ENCODE data around the gene SLC25A25.

SLC25A25 gene

DNA sequence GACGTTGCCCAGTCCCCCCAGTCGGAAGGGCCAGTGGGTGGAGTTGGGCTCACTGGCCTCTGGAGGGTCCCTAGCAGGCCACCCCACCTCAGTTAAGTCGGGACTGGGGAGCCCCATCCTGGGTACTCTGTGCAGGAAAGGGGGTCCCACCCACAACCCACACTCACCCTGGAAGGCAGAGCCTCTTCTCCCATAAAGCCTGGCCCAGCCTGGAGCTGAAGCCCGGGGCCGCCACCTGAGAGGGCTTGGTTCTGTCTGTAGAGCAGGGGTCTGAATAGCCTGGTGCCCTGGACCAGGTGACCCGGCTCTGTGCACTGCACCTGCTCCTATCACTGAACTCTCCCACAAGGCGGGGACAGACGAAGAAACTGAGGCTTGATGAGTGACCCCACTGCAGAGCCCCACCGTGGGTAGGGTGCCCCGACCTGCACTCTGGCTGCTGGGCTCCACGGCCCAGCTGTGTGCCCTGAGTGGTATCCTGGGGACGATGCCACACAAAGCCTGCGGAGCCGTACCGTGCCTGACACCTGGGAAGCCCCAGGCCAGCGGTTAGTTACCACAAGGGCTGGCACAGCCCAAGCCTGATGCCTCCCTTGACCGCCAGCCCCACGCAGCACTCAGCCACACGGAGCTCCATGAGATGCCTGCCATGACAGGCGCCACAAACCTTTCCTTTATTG, 52.2 kb downstream of the SLC25A25 start:
- H3K36me3 ChIP-seq (replicated peaks in 1 of 2; ENCODE audit: control insufficient read depth in 2 of 2, insufficient read depth in 2 of 2, low read length in 2 of 2), result peaks cover 22 to 40% of the 10 kb centered on the region in 2 donors
- no peak overlapping the region for H2BK12ac ChIP-seq (ENCODE audit: low read length)
- no peak for DNase-seq (ENCODE audit: low spot score)
- H3K4me1 ChIP-seq (ENCODE audit: control insufficient read depth in 2 of 2, insufficient read depth in 1 of 2, low read depth in 1 of 2, low read length in 2 of 2), result peaks cover 4 to 7% of the 10 kb centered on the region in 2 donors
- no peak overlapping the region for H4K8ac ChIP-seq (ENCODE audit: low read depth, low read length)
- H3K4me3 ChIP-seq (ENCODE audit: low read length in 2 of 2), result no peak overlapping the region
- no peak overlapping the region for H3K9ac ChIP-seq (ENCODE audit: low read depth, low read length, poor library complexity)
- no peaks in the 10 kb centered on the region for H3K9me3 ChIP-seq (replicated peaks in 1 of 2; ENCODE audit: control insufficient read depth in 2 of 2, insufficient read depth in 1 of 2, low read depth in 1 of 2, low read length in 2 of 2)
- H2AFZ ChIP-seq (ENCODE audit: low read length), result no peak overlapping the region
- no CpG with 5 or more reads among the region's 20 CpGs for WGBS, 2 donors (ENCODE audit: extremely low coverage in 2 of 2, insufficient read length in 2 of 2, insufficient replicate concordance in 1 of 2)
- no peak overlapping the region for H3K4ac ChIP-seq (ENCODE audit: low read length)
- no peak overlapping the region for H4K91ac ChIP-seq (ENCODE audit: low read depth, low read length, poor library complexity)
- H3K79me1 ChIP-seq (ENCODE audit: low read depth, low read length), result peaks cover 7% of the 10 kb centered on the region
- H2AK5ac ChIP-seq (ENCODE audit: low read depth, low read length), result no peak overlapping the region
- H3K27ac ChIP-seq (replicated peaks; ENCODE audit: low read length), result no peak overlapping the region
- H3K27me3 ChIP-seq (ENCODE audit: control insufficient read depth in 3 of 3, insufficient read depth in 3 of 3, low read depth in 1 of 3, low read length in 3 of 3), result no peaks in the 10 kb centered on the region
- H3K23ac ChIP-seq (ENCODE audit: low read depth, low read length, poor library complexity), result no peak overlapping the region
- no peak overlapping the region for H3K14ac ChIP-seq (ENCODE audit: low read length)
- no peak overlapping the region for H3K18ac ChIP-seq (ENCODE audit: low read length)
- no peak overlapping the region for H2BK15ac ChIP-seq (ENCODE audit: low read length)
- H2BK120ac ChIP-seq (ENCODE audit: low read depth, low read length), result no peak overlapping the region
- no peak overlapping the region for H3K4me2 ChIP-seq (ENCODE audit: insufficient read depth, low read length, poor library complexity, severe bottlenecking)
- H2BK5ac ChIP-seq (ENCODE audit: low read length), result no peak overlapping the region

DNA sequence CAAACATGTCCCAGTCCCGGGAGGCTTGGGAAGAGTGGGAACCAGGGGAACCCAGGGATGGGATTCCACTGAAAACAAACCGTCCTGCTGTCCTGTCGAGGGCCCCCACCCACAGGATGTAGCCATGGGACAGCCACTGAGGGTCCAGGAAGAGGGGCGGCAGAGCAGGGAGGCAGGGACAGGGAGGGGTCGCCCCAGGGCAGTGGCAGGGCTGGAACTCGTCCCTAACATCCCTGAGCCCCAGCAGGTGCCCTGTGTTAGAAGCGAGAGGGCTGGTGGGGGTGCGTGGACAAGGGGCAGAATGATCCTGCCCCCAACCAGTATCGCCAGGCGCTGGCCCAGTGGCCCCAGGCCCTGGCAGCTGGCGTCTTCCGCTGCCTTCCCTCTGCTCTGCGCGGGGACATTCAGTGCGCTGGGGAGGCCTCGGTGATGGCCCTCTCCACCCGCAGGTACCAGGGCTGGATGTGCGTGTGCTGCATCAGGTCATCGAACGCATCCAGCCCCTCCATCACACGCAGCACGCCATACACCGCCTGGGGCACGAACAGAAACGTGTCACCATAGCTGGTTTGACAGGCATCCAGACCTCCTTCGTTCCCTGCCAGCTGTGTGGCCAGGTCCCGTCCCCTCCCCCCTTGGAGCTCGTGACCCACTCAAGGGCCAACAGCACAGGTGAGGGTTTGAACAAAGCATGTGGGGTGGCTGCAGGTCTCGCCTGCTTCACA, 52.9 kb downstream of the SLC25A25 start:
- Histone ChIP-seq H2AK5ac (ENCODE audit: low read depth, low read length) (no peak overlapping the region), H3K9ac (ENCODE audit: low read depth, low read length, poor library complexity) (peak overlapping the region; percentile 50), H3K4me3 (ENCODE audit: low read length in 2 of 2) (peak overlapping the region in 1 of 2 donors; percentile 24), H3K9me3 (replicated peaks in 1 of 2; ENCODE audit: control insufficient read depth in 2 of 2, insufficient read depth in 1 of 2, low read depth in 1 of 2, low read length in 2 of 2) (no peaks in the 10 kb centered on the region), H3K4me2 (ENCODE audit: insufficient read depth, low read length, poor library complexity, severe bottlenecking) (no peak overlapping the region), H3K14ac (ENCODE audit: low read length) (peak overlapping the region; percentile 56), H2BK120ac (ENCODE audit: low read depth, low read length) (no peak overlapping the region), H2AFZ (ENCODE audit: low read length) (no peak overlapping the region), H3K27me3 (ENCODE audit: control insufficient read depth in 3 of 3, insufficient read depth in 3 of 3, low read depth in 1 of 3, low read length in 3 of 3) (no peaks in the 10 kb centered on the region), H4K91ac (ENCODE audit: low read depth, low read length, poor library complexity) (no peak overlapping the region), H3K36me3 (replicated peaks in 1 of 2; ENCODE audit: control insufficient read depth in 2 of 2, insufficient read depth in 2 of 2, low read length in 2 of 2) (peaks cover 22 to 47% of the 10 kb centered on the region in 2 donors), H3K4me1 (ENCODE audit: control insufficient read depth in 2 of 2, insufficient read depth in 1 of 2, low read depth in 1 of 2, low read length in 2 of 2) (peaks cover 4 to 9% of the 10 kb centered on the region in 2 donors), H3K27ac (replicated peaks; ENCODE audit: low read length) (no peak overlapping the region), H3K23ac (ENCODE audit: low read depth, low read length, poor library complexity) (no peak overlapping the region), H2BK12ac (ENCODE audit: low read length) (no peak overlapping the region), H2BK5ac (ENCODE audit: low read length) (no peak overlapping the region), H4K8ac (ENCODE audit: low read depth, low read length) (no peak overlapping the region), H2BK15ac (ENCODE audit: low read length) (no peak overlapping the region), H3K79me1 (ENCODE audit: low read depth, low read length) (peaks cover 7% of the 10 kb centered on the region), H3K18ac (ENCODE audit: low read length) (no peak overlapping the region), H3K4ac (ENCODE audit: low read length) (no peak overlapping the region)
- no peak for DNase-seq (ENCODE audit: low spot score)
- WGBS, 2 donors (ENCODE audit: extremely low coverage in 2 of 2, insufficient read length in 2 of 2, insufficient replicate concordance in 1 of 2), result no CpG with 5 or more reads among the region's 29 CpGs

DNA sequence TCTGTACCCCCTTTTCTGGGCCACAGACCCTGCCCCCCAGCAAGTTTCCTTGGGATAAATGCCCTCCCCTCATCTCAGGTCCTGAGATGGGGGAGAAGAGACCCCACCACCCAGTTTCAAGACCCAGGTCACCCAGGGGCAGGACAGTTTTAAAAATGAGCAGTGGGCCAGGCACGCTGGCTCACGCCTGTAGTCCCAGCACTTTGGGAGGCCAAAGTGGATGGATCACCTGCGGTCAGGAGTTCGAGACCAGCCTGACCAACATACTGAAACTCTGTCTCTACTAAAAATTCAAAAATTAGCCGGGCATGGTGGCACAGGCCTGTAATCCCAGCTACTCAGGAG, 53.4 kb downstream of the SLC25A25 start:
- Histone ChIP-seq H3K4ac (ENCODE audit: low read length) (no peak overlapping the region), H2BK15ac (ENCODE audit: low read length) (no peak overlapping the region), H3K4me3 (ENCODE audit: low read length in 2 of 2) (no peak overlapping the region), H3K4me2 (ENCODE audit: insufficient read depth, low read length, poor library complexity, severe bottlenecking) (no peak overlapping the region), H3K36me3 (replicated peaks in 1 of 2; ENCODE audit: control insufficient read depth in 2 of 2, insufficient read depth in 2 of 2, low read length in 2 of 2) (peaks cover 22 to 47% of the 10 kb centered on the region in 2 donors), H4K8ac (ENCODE audit: low read depth, low read length) (no peak overlapping the region), H2BK12ac (ENCODE audit: low read length) (no peak overlapping the region), H3K27ac (replicated peaks; ENCODE audit: low read length) (no peak overlapping the region), H3K4me1 (ENCODE audit: control insufficient read depth in 2 of 2, insufficient read depth in 1 of 2, low read depth in 1 of 2, low read length in 2 of 2) (peaks cover 4 to 13% of the 10 kb centered on the region in 2 donors), H3K27me3 (ENCODE audit: control insufficient read depth in 3 of 3, insufficient read depth in 3 of 3, low read depth in 1 of 3, low read length in 3 of 3) (no peaks in the 10 kb centered on the region), H3K9me3 (replicated peaks in 1 of 2; ENCODE audit: control insufficient read depth in 2 of 2, insufficient read depth in 1 of 2, low read depth in 1 of 2, low read length in 2 of 2) (no peaks in the 10 kb centered on the region), H2BK120ac (ENCODE audit: low read depth, low read length) (no peak overlapping the region), H4K91ac (ENCODE audit: low read depth, low read length, poor library complexity) (no peak overlapping the region), H3K18ac (ENCODE audit: low read length) (no peak overlapping the region), H2AFZ (ENCODE audit: low read length) (no peak overlapping the region), H3K79me1 (ENCODE audit: low read depth, low read length) (peaks cover 7% of the 10 kb centered on the region), H3K9ac (ENCODE audit: low read depth, low read length, poor library complexity) (no peak overlapping the region), H3K14ac (ENCODE audit: low read length) (peak overlapping the region; percentile 56), H2AK5ac (ENCODE audit: low read depth, low read length) (no peak overlapping the region), H3K23ac (ENCODE audit: low read depth, low read length, poor library complexity) (no peak overlapping the region), H2BK5ac (ENCODE audit: low read length) (no peak overlapping the region)
- DNase-seq (ENCODE audit: low spot score), result no peak
- no CpG with 5 or more reads among the region's 5 CpGs for WGBS, 2 donors (ENCODE audit: extremely low coverage in 2 of 2, insufficient read length in 2 of 2, insufficient replicate concordance in 1 of 2)

DNA sequence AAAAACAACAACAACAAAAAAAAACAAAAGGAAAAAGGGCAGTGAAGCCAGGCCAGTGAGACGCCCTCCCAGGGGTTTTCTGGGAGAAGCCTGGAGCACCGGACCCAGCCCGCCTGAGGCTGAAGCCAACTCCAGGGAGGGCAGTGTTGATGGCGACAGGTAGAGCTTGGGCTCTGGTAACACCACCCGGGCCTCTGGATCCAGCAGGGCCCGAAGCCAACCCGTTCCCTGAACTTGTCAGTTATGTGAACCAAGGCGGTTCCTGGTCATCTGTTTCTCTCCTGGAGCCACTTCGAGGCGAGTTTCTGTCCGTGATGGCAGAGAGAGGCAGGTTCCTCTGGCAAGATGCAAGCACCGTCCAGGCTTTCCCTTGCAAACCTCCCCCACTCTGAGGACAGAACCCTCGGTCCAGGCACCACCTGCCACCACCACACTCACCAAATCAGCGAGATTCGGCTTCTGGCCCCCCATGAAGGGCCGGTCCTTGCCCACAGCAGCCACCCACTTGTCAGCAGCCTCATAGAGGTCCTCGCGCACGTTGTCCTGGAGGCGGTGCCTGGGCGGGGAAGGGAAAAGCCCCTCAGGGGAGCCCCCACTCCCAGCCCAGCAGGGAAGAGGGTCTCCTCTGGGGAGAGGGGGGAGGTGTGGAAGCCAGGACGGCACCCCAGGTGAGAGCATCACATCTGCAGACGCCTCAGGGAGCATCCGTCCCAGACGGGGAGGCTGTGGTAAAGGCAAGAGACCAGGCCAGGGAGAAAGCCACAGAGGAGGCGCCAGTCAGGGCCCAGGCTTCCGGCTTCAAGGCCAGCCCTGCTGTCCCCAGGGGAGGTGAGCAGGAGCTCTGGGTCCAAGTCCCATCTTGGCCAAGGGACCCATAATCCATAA, 54.1 kb downstream of the SLC25A25 start:
- H3K4me2 ChIP-seq (ENCODE audit: insufficient read depth, low read length, poor library complexity, severe bottlenecking), result no peak overlapping the region
- no peak overlapping the region for H2AFZ ChIP-seq (ENCODE audit: low read length)
- H2AK5ac ChIP-seq (ENCODE audit: low read depth, low read length), result no peak overlapping the region
- H2BK5ac ChIP-seq (ENCODE audit: low read length), result no peak overlapping the region
- no peak overlapping the region for H3K23ac ChIP-seq (ENCODE audit: low read depth, low read length, poor library complexity)
- H2BK120ac ChIP-seq (ENCODE audit: low read depth, low read length), result no peak overlapping the region
- H3K9me3 ChIP-seq (replicated peaks in 1 of 2; ENCODE audit: control insufficient read depth in 2 of 2, insufficient read depth in 1 of 2, low read depth in 1 of 2, low read length in 2 of 2), result no peaks in the 10 kb centered on the region
- H3K4me1 ChIP-seq (ENCODE audit: control insufficient read depth in 2 of 2, insufficient read depth in 1 of 2, low read depth in 1 of 2, low read length in 2 of 2), result peaks cover 4 to 15% of the 10 kb centered on the region in 2 donors
- WGBS, 2 donors (ENCODE audit: extremely low coverage in 2 of 2, insufficient read length in 2 of 2, insufficient replicate concordance in 1 of 2), result no CpG with 5 or more reads among the region's 27 CpGs
- H3K14ac ChIP-seq (ENCODE audit: low read length), result no peak overlapping the region
- no peak overlapping the region for H3K18ac ChIP-seq (ENCODE audit: low read length)
- no peak overlapping the region for H3K27ac ChIP-seq (replicated peaks; ENCODE audit: low read length)
- no peak overlapping the region for H4K8ac ChIP-seq (ENCODE audit: low read depth, low read length)
- H4K91ac ChIP-seq (ENCODE audit: low read depth, low read length, poor library complexity), result no peak overlapping the region
- no peaks in the 10 kb centered on the region for H3K27me3 ChIP-seq (ENCODE audit: control insufficient read depth in 3 of 3, insufficient read depth in 3 of 3, low read depth in 1 of 3, low read length in 3 of 3)
- DNase-seq (ENCODE audit: low spot score), result no peak
- H2BK12ac ChIP-seq (ENCODE audit: low read length), result no peak overlapping the region
- peaks cover 7% of the 10 kb centered on the region for H3K79me1 ChIP-seq (ENCODE audit: low read depth, low read length)
- no peak overlapping the region for H3K9ac ChIP-seq (ENCODE audit: low read depth, low read length, poor library complexity)
- no peak overlapping the region for H3K4me3 ChIP-seq (ENCODE audit: low read length in 2 of 2)
- H2BK15ac ChIP-seq (ENCODE audit: low read length), result no peak overlapping the region
- H3K4ac ChIP-seq (ENCODE audit: low read length), result no peak overlapping the region
- peaks cover 22 to 47% of the 10 kb centered on the region in 2 donors for H3K36me3 ChIP-seq (replicated peaks in 1 of 2; ENCODE audit: control insufficient read depth in 2 of 2, insufficient read depth in 2 of 2, low read length in 2 of 2)

All from neuronal stem cell (in vitro differentiated cells).